ENCODE measurements around the gene PLD6.

- TF ChIP-seq CTCF (IDR thresholded peaks at IDR 0.05) (no peak), POLR2AphosphoS5 (IDR thresholded peaks at IDR 0.05; ENCODE audit: low read depth, low read length) (no peak), TCF7L2 (IDR thresholded peaks at IDR 0.05; ENCODE audit: low read depth, low read length) (no peak), SIN3A (IDR thresholded peaks at IDR 0.05; ENCODE audit: borderline replicate concordance, insufficient read depth, low read depth, low read length) (no peak), REST (IDR thresholded peaks at IDR 0.05; ENCODE audit: insufficient read depth in 1 of 2, low read depth in 2 of 2, low read length in 1 of 2) (no peak)
Measured at GRCh38 chr17:17191961-17192381, 14.2 kb downstream of the PLD6 start.
